ENCODE measurements around the gene LEF1. TPM values are rescaled to one million over a fixed set of nuclear protein-coding genes. Genes with fewer than 3 reads are reported as not detected.
A peak's percentile ranks its signal among the peaks of the same experiment; 100 is the strongest.

Gene LEF1
- total RNA-seq, 1 donor from 2014 or later, result 1.7 TPM

- H3K36me3 Mint-ChIP-seq (ENCODE audit: unreplicated experiment), result no peaks in the 10 kb centered on the region
- TF ChIP-seq CTCF (IDR thresholded peaks at IDR 0.05), result peak; percentile 13
- H3K4me1 Mint-ChIP-seq (ENCODE audit: unreplicated experiment), result peaks cover 30% of the 10 kb centered on the region
- H3K27ac Mint-ChIP-seq (ENCODE audit: unreplicated experiment), result no peak overlapping the region
- H3K27me3 Mint-ChIP-seq (ENCODE audit: unreplicated experiment), result peaks cover 59% of the 10 kb centered on the region
- no peak for DNase-seq (ENCODE audit: extremely low spot score, unreplicated experiment)
- no peak overlapping the region for H3K4me3 Mint-ChIP-seq (ENCODE audit: unreplicated experiment)
- no peaks in the 10 kb centered on the region for H3K9me3 Mint-ChIP-seq (ENCODE audit: unreplicated experiment)
Observed at GRCh38 chr4:108172231-108172752, 3.6 kb upstream of the LEF1 start.

GRCh38 chr4:108171339-108172230 lies 2.9 kb upstream of the LEF1 start:
- no peak for TF ChIP-seq CTCF (IDR thresholded peaks at IDR 0.05)
- Mint-ChIP-seq H3K4me1 (ENCODE audit: unreplicated experiment) (peaks cover 34% of the 10 kb centered on the region), H3K36me3 (ENCODE audit: unreplicated experiment) (no peaks in the 10 kb centered on the region), H3K27me3 (ENCODE audit: unreplicated experiment) (peaks cover 64% of the 10 kb centered on the region), H3K27ac (ENCODE audit: unreplicated experiment) (no peak overlapping the region), H3K9me3 (ENCODE audit: unreplicated experiment) (no peaks in the 10 kb centered on the region), H3K4me3 (ENCODE audit: unreplicated experiment) (peak overlapping the region; percentile 17)
- DNase-seq (ENCODE audit: extremely low spot score, unreplicated experiment), result no peak

- Mint-ChIP-seq H3K36me3 (ENCODE audit: unreplicated experiment) (no peaks in the 10 kb centered on the region), H3K4me1 (ENCODE audit: unreplicated experiment) (peaks cover 41% of the 10 kb centered on the region), H3K4me3 (ENCODE audit: unreplicated experiment) (peak overlapping the region; percentile 17), H3K9me3 (ENCODE audit: unreplicated experiment) (no peaks in the 10 kb centered on the region), H3K27ac (ENCODE audit: unreplicated experiment) (no peak overlapping the region), H3K27me3 (ENCODE audit: unreplicated experiment) (peaks cover 67% of the 10 kb centered on the region)
- no peak for DNase-seq (ENCODE audit: extremely low spot score, unreplicated experiment)
- TF ChIP-seq CTCF (IDR thresholded peaks at IDR 0.05), result no peak
Observed at GRCh38 chr4:108170631-108171338, 2.1 kb upstream of the LEF1 start.

GRCh38 chr4:108169664-108170063 lies 932 bp upstream of the LEF1 start:
- H3K4me1 Mint-ChIP-seq (ENCODE audit: unreplicated experiment), result peaks cover 41% of the 10 kb centered on the region
- H3K9me3 Mint-ChIP-seq (ENCODE audit: unreplicated experiment), result no peaks in the 10 kb centered on the region
- H3K27me3 Mint-ChIP-seq (ENCODE audit: unreplicated experiment), result peaks cover 77% of the 10 kb centered on the region
- H3K36me3 Mint-ChIP-seq (ENCODE audit: unreplicated experiment), result no peaks in the 10 kb centered on the region
- H3K4me3 Mint-ChIP-seq (ENCODE audit: unreplicated experiment), result peak overlapping the region; percentile 82
- no peak for TF ChIP-seq CTCF (IDR thresholded peaks at IDR 0.05)
- no peak overlapping the region for H3K27ac Mint-ChIP-seq (ENCODE audit: unreplicated experiment)
- no peak for DNase-seq (ENCODE audit: extremely low spot score, unreplicated experiment)
